ENCODE measurements around the gene SSBP1.

Gene SSBP1

DNA sequence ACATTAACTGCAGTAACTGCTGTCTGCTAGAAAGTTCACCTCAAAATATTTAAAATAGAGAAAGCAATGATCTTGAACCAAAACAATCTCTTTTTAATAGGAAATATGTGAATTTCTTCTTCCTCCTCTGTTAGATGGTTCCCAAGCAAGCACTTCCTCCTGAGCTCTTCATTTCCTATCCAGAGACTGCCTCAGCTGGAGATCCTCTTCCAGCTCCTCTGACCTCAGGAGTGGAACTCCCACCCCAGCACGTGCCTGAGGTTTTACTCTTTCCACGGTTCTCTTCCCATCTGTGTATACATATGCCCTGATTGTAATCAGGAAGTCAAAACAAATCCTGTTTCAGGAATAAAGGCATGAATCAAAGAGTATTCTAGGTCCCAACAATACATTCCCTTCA, 41.8 kb upstream of the SSBP1 start:
- Mint-ChIP-seq H3K27me3 (ENCODE audit: low read depth, poor library complexity) (peaks cover 10% of the 10 kb centered on the region), H3K27ac (no peak overlapping the region), H3K4me1 (peaks cover 45% of the 10 kb centered on the region), H3K4me3 (no peak overlapping the region), H3K36me3 (ENCODE audit: low read depth) (peaks cover 7% of the 10 kb centered on the region), H3K9me3 (no peaks in the 10 kb centered on the region)
- no peak for DNase-seq
- TF ChIP-seq, protein P1, sequence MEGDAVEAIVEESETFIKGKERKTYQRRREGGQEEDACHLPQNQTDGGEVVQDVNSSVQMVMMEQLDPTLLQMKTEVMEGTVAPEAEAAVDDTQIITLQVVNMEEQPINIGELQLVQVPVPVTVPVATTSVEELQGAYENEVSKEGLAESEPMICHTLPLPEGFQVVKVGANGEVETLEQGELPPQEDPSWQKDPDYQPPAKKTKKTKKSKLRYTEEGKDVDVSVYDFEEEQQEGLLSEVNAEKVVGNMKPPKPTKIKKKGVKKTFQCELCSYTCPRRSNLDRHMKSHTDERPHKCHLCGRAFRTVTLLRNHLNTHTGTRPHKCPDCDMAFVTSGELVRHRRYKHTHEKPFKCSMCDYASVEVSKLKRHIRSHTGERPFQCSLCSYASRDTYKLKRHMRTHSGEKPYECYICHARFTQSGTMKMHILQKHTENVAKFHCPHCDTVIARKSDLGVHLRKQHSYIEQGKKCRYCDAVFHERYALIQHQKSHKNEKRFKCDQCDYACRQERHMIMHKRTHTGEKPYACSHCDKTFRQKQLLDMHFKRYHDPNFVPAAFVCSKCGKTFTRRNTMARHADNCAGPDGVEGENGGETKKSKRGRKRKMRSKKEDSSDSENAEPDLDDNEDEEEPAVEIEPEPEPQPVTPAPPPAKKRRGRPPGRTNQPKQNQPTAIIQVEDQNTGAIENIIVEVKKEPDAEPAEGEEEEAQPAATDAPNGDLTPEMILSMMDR (IDR thresholded peaks at IDR 0.05), result no peak

DNA sequence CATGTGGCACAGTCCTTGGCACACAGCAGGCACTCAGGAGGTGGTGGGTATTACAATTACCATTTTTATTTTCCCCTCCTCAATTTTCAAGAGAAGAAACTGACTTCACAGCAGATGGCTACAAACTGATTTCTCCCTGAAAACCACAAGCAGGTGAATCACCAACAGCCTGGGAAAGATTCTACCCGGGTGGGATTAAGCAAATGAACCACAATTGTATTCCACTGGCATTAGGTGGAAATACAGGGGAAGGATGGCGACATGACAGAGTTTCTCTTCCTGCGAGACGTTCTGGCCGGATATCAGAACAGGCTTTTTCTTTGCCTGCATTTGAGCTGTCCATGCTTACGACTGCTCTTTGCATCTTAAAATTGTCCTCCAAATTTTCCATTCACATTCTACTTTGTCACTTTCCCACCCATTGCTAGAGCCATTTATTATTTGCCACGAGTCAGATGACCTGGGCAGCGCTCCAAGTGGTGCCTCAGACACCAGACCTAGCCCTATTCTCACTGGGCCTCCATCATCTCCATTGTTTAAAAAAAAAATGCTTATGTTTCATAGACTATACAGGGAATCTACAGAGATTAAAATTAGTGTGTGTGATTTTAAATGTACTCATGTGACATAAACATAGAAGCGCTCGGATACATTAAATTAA, 40.8 kb upstream of the SSBP1 start:
- Mint-ChIP-seq H3K9me3 (no peaks in the 10 kb centered on the region), H3K4me1 (peaks cover 46% of the 10 kb centered on the region), H3K36me3 (ENCODE audit: low read depth) (peaks cover 7% of the 10 kb centered on the region), H3K4me3 (no peak overlapping the region), H3K27ac (no peak overlapping the region), H3K27me3 (ENCODE audit: low read depth, poor library complexity) (peaks cover 12% of the 10 kb centered on the region)
- TF ChIP-seq, protein P1 (IDR thresholded peaks at IDR 0.05), result no peak
- DNase-seq, result no peak

DNA sequence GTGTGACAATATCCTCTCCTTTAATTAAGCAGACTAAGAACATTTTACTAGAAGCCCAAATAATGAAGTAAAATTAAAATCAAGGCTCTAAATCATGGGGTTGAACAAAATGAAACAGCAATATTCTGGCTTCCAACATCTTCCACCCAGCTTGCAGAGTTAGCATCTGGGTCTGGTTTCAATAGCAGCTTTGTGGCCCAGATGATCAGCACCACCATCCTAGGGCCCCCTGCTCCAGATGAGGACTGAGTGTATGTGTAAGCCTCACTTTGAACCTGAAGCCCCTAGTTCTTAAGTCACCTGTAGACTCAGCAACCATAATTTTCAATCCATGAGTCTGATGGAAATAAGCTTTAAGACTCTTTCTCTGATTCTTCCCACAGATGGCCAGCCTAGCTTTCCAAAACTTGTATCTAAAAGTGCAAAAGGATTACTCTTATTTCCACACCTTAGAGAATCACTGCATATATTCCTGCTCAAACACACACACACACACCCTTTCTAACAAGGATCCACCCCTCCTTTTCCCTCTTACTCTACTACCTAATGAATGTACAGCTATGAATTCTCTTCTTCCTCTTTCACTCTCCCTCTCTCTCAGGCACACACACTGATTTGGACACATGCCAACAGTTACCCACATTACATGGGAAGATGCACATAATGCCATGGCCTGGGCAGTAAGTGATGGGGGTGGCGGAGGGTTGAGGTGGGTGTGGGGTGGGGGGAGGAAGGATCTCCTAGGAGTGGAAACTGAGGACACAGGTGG, 39.7 kb upstream of the SSBP1 start:
- Mint-ChIP-seq H3K4me1 (peaks cover 54% of the 10 kb centered on the region), H3K4me3 (no peak overlapping the region), H3K27ac (no peak overlapping the region), H3K9me3 (no peaks in the 10 kb centered on the region), H3K36me3 (ENCODE audit: low read depth) (peaks cover 7% of the 10 kb centered on the region), H3K27me3 (ENCODE audit: low read depth, poor library complexity) (peaks cover 23% of the 10 kb centered on the region)
- DNase-seq, result no peak
- TF ChIP-seq, protein P1 (IDR thresholded peaks at IDR 0.05), result no peak

DNA sequence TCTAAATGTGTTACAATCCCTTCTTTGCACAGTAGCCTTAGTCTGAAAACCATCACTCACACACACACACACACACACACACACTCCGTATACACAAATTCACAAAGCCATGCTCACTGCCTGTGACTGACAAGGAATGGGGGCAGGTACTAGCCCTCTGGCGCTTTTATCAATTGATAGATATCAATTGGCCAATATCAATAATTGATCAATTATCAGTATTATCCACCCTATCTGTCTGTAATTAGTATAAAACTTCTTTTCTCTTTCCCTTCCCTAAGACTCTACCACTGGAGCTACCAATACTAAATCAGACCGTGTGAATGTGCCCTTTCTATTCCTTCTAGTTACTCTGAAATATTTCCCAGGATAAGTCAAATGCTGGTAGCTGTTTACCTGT, 38.3 kb upstream of the SSBP1 start:
- peaks cover 26% of the 10 kb centered on the region for H3K27me3 Mint-ChIP-seq (ENCODE audit: low read depth, poor library complexity)
- H3K4me1 Mint-ChIP-seq, result peaks cover 62% of the 10 kb centered on the region
- H3K9me3 Mint-ChIP-seq, result no peaks in the 10 kb centered on the region
- peak overlapping the region; percentile 89 for H3K4me3 Mint-ChIP-seq
- DNase-seq, result no peak
- no peak overlapping the region for H3K27ac Mint-ChIP-seq
- H3K36me3 Mint-ChIP-seq (ENCODE audit: low read depth), result peaks cover 2% of the 10 kb centered on the region
- TF ChIP-seq, protein P1 (IDR thresholded peaks at IDR 0.05), result no peak

DNA sequence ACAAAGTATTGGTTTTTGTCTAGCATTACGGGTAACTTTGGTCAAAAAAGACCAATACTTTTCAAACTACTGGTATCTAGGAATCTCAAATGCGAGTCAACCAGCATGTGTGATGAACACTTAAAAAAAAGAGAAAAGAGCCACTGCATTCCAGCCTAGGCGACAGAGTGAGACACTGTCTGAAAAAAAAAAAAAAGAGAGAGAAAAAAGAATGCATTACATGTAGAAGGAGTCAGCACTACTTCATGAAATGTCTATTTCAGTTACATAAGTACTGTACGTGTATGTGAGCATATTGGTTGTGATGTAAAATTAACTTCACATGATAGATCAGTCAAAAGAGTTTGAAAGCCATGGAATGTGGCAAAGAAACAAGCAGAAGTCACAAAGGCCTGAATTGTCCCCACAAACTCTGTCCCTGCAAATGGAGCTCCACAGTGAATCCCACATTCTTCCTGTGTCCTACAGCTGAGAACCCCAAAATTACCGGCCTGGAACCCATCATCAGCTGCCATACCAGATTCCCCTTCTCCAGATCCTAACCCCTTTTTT, 37.8 kb upstream of the SSBP1 start:
- TF ChIP-seq, protein P1 (IDR thresholded peaks at IDR 0.05), result no peak
- DNase-seq, result no peak
- Mint-ChIP-seq H3K27ac (no peak overlapping the region), H3K36me3 (ENCODE audit: low read depth) (no peaks in the 10 kb centered on the region), H3K4me1 (peaks cover 62% of the 10 kb centered on the region), H3K9me3 (no peaks in the 10 kb centered on the region), H3K27me3 (ENCODE audit: low read depth, poor library complexity) (peaks cover 28% of the 10 kb centered on the region), H3K4me3 (peak overlapping the region; percentile 89)

All from nephron progenitor cell (in vitro differentiated cells).